ENCODE results near the gene SLC4A3. TPM values are rescaled to one million over a fixed set of nuclear protein-coding genes. Genes with fewer than 3 reads are reported as not detected.

The SLC4A3 gene
- total RNA-seq, 1 experiment from 2014 or later: 11.6 TPM

- Histone ChIP-seq H3K27me3 (ENCODE audit: low read length) (no peaks in the 10 kb centered on the region), H3K27ac (ENCODE audit: low read length) (no peak overlapping the region), H3K9me2 (replicated peaks; ENCODE audit: low read length) (no peaks in the 10 kb centered on the region), H3K9ac (ENCODE audit: low read length) (no peak overlapping the region), H4K20me1 (ENCODE audit: low read length) (no peaks in the 10 kb centered on the region), H3K4me1 (ENCODE audit: insufficient read depth, low read length) (peaks cover 5% of the 10 kb centered on the region; the same call in 1 of the 2 replicates), H3K4me2 (ENCODE audit: low read length) (no peak overlapping the region), H3K9me3 (ENCODE audit: low read length) (no peaks in the 10 kb centered on the region), H3K36me3 (ENCODE audit: low read depth, low read length) (no peaks in the 10 kb centered on the region), H3K4me3 (ENCODE audit: low read length) (no peak overlapping the region), H3K79me2 (ENCODE audit: low read length) (peaks cover 7% of the 10 kb centered on the region), H2AFZ (ENCODE audit: low read length) (no peak overlapping the region), H3F3A (ENCODE audit: low read length, unreplicated experiment) (no peaks in the 10 kb centered on the region)
- intact Hi-C loops (cut with micrococcal nuclease): no loop called here
- ChIA-PET CTCF (no interaction called here), POLR2A (ENCODE audit: unreplicated experiment) (no interaction called here)
- no TSS peak for BruUV-seq (replicated peaks)
- DNase-seq: no peak
- TF ChIP-seq EZH2phosphoT487 (IDR thresholded peaks at IDR 0.05; ENCODE audit: borderline replicate concordance, low read length): no peak
- no peak for TF ChIP-seq CTCF (conservative IDR thresholded peaks at IDR 0.05; ENCODE audit: low read depth, low read length)
- TF ChIP-seq EZH2 (IDR thresholded peaks at IDR 0.05; ENCODE audit: low read length, unreplicated experiment): no peak
- no peak for ATAC-seq
Measured at GRCh38 chr2:219628986-219629901, 1.8 kb downstream of the SLC4A3 start.

- Histone ChIP-seq H4K20me1 (ENCODE audit: low read length) (no peaks in the 10 kb centered on the region), H3K4me3 (ENCODE audit: low read length) (no peak overlapping the region), H3F3A (ENCODE audit: low read length, unreplicated experiment) (no peaks in the 10 kb centered on the region), H3K79me2 (ENCODE audit: low read length) (peaks cover 7% of the 10 kb centered on the region), H3K9me3 (ENCODE audit: low read length) (no peaks in the 10 kb centered on the region), H3K36me3 (ENCODE audit: low read depth, low read length) (no peaks in the 10 kb centered on the region), H3K9me2 (replicated peaks; ENCODE audit: low read length) (no peaks in the 10 kb centered on the region), H3K9ac (ENCODE audit: low read length) (no peak overlapping the region), H3K27ac (ENCODE audit: low read length) (no peak overlapping the region), H2AFZ (ENCODE audit: low read length) (no peak overlapping the region), H3K4me1 (ENCODE audit: insufficient read depth, low read length) (peaks cover 5% of the 10 kb centered on the region; the same call in 1 of the 2 replicates), H3K4me2 (ENCODE audit: low read length) (no peak overlapping the region), H3K27me3 (ENCODE audit: low read length) (no peaks in the 10 kb centered on the region)
- no TSS peak for BruUV-seq (replicated peaks)
- DNase-seq (no peak), ATAC-seq (no peak)
- TF ChIP-seq CTCF (conservative IDR thresholded peaks at IDR 0.05; ENCODE audit: low read depth, low read length) (no peak), EZH2phosphoT487 (IDR thresholded peaks at IDR 0.05; ENCODE audit: borderline replicate concordance, low read length) (no peak), EZH2 (IDR thresholded peaks at IDR 0.05; ENCODE audit: low read length, unreplicated experiment) (no peak)
- POLR2A ChIA-PET (ENCODE audit: unreplicated experiment): no interaction called here
- intact Hi-C loops (cut with micrococcal nuclease): no loop called here
- CTCF ChIA-PET: no interaction called here
Measured at GRCh38 chr2:219629976-219630695, 2.7 kb downstream of the SLC4A3 start.
